ENCODE data around the gene ENTHD1. TPM values are rescaled to one million over a fixed set of nuclear protein-coding genes. Genes with fewer than 3 reads are reported as not detected.

ENTHD1 gene
- total RNA-seq, 3 donors from 2014 or later: not detected

GRCh38 chr22:39900306-39901227, 7.0 kb upstream of the ENTHD1 start, which contains the start of gene GRAP2:
Gene GRAP2 (plus strand): TSS chr22:39901084. CDS start chr22:39947107, 46,023 bp downstream.
- Histone ChIP-seq H3K36me3 (no peaks in the 10 kb centered on the region), H3K4me1 (no peaks in the 10 kb centered on the region), H3K27me3 (no peaks in the 10 kb centered on the region), H3K4me3 (no peak within 1 kb of the TSS), H3K27ac (no peak within 1 kb of the TSS), H3K9me3 (no peaks in the 10 kb centered on the region)
- no peak for DNase-seq (ENCODE audit: low spot score in 2 of 2)
- intact Hi-C loops (cut with DNase I; ENCODE audit: low total_unique reads): no loop called here
- TF ChIP-seq CTCF (IDR thresholded peaks at IDR 0.05) (no peak), POLR2AphosphoS5 (IDR thresholded peaks at IDR 0.05) (no peak), POLR2A (IDR thresholded peaks at IDR 0.05) (no peak)

GRCh38 chr22:39898997-39899396, 5.4 kb upstream of the ENTHD1 start:
- Histone ChIP-seq H3K27ac (no peak overlapping the region), H3K36me3 (no peaks in the 10 kb centered on the region), H3K9me3 (no peaks in the 10 kb centered on the region), H3K27me3 (no peaks in the 10 kb centered on the region), H3K4me3 (no peak overlapping the region), H3K4me1 (no peaks in the 10 kb centered on the region)
- intact Hi-C loops (cut with DNase I; ENCODE audit: low total_unique reads): no loop called here
- DNase-seq (ENCODE audit: low spot score in 2 of 2): no peak
- TF ChIP-seq POLR2AphosphoS5 (IDR thresholded peaks at IDR 0.05) (no peak), POLR2A (IDR thresholded peaks at IDR 0.05) (no peak), CTCF (IDR thresholded peaks at IDR 0.05) (no peak)

- Histone ChIP-seq H3K27ac (no peak overlapping the region), H3K27me3 (no peaks in the 10 kb centered on the region), H3K4me3 (no peak overlapping the region), H3K4me1 (no peaks in the 10 kb centered on the region), H3K9me3 (no peaks in the 10 kb centered on the region), H3K36me3 (no peaks in the 10 kb centered on the region)
- DNase-seq (ENCODE audit: low spot score in 2 of 2): no peak
- intact Hi-C loops (cut with DNase I; ENCODE audit: low total_unique reads): no loop called here
- TF ChIP-seq POLR2AphosphoS5 (IDR thresholded peaks at IDR 0.05): no peak
Measured at GRCh38 chr22:39897841-39898240, 4.3 kb upstream of the ENTHD1 start.

- no peak for DNase-seq (ENCODE audit: low spot score in 2 of 2)
- Histone ChIP-seq H3K27ac (no peak overlapping the region), H3K4me3 (no peak overlapping the region), H3K27me3 (no peaks in the 10 kb centered on the region), H3K9me3 (no peaks in the 10 kb centered on the region), H3K36me3 (no peaks in the 10 kb centered on the region), H3K4me1 (no peaks in the 10 kb centered on the region)
- intact Hi-C loops (cut with DNase I; ENCODE audit: low total_unique reads): no loop called here
- TF ChIP-seq CTCF (IDR thresholded peaks at IDR 0.05): no peak
- TF ChIP-seq POLR2A (IDR thresholded peaks at IDR 0.05): no peak
- no peak for TF ChIP-seq POLR2AphosphoS5 (IDR thresholded peaks at IDR 0.05)
Measured at GRCh38 chr22:39896313-39896996, 2.9 kb upstream of the ENTHD1 start.

GRCh38 chr22:39895682-39896081, 2.1 kb upstream of the ENTHD1 start:
- H3K9me3 ChIP-seq: no peaks in the 10 kb centered on the region
- intact Hi-C loops (cut with DNase I; ENCODE audit: low total_unique reads): no loop called here
- no peak for TF ChIP-seq POLR2A (IDR thresholded peaks at IDR 0.05)
- no peak for TF ChIP-seq CTCF (IDR thresholded peaks at IDR 0.05)
- TF ChIP-seq POLR2AphosphoS5 (IDR thresholded peaks at IDR 0.05): no peak

More at GRCh38 chr22:39895682-39896081, 2.1 kb upstream of the ENTHD1 start:
- H3K27me3 ChIP-seq: no peaks in the 10 kb centered on the region
- no peak overlapping the region for H3K27ac ChIP-seq
- H3K4me3 ChIP-seq: no peak overlapping the region
- H3K4me1 ChIP-seq: no peaks in the 10 kb centered on the region
- DNase-seq (ENCODE audit: low spot score in 2 of 2): no peak
- no peaks in the 10 kb centered on the region for H3K36me3 ChIP-seq

Data from breast epithelium (tissue), 4 donors.